Skeletal muscle satellite cell (primary cell): ENCODE measurements around the gene LY86.
A peak's percentile ranks its signal among the peaks of the same experiment; 100 is the strongest.

ENCODE experiments used
- H3K27me3 ChIP-seq: 2 replicates; pipeline ENCODE4 v1.7.0; 2013; ENCODE audit warnings: low read length; ENCODE audit not compliant: control insufficient read depth, insufficient read depth
- H3K36me3 ChIP-seq: 2 replicates; pipeline ENCODE4 v1.7.0; 2013; ENCODE audit warnings: mild to moderate bottlenecking, control low read depth, low read length; ENCODE audit not compliant: insufficient read depth
- H3K4me1 ChIP-seq: 2 replicates; pipeline ENCODE4 v1.7.0; 2013; ENCODE audit warnings: low read length; ENCODE audit not compliant: control insufficient read depth, insufficient read depth
- H3K4me2 ChIP-seq: 2 replicates; pipeline ENCODE4 v1.7.0; 2013; ENCODE audit warnings: mild to moderate bottlenecking, low read length
- H3K4me3 ChIP-seq: 2 replicates; pipeline ENCODE4 v1.7.0; 2013; ENCODE audit warnings: low read length
- H3K9ac ChIP-seq: 2 replicates; pipeline ENCODE4 v1.7.0; 2013; ENCODE audit warnings: mild to moderate bottlenecking, low read depth, low read length, moderate library complexity
- H3K9me3 ChIP-seq: replicated peaks from 2 replicates; pipeline ENCODE4 v1.7.0; 2013; ENCODE audit warnings: mild to moderate bottlenecking, control low read depth, low read length

LY86 gene

GRCh38 chr6:6680526-6680925 is 92.0 kb downstream of the LY86 start:
- Histone ChIP-seq H3K36me3 (no peaks in the 10 kb centered on the region), H3K4me3 (no peak overlapping the region), H3K27me3 (peaks cover 26% of the 10 kb centered on the region), H3K4me2 (no peak overlapping the region), H3K9ac (no peak overlapping the region), H3K9me3 (no peaks in the 10 kb centered on the region), H3K4me1 (peaks cover 4% of the 10 kb centered on the region)

GRCh38 chr6:6681075-6681849 is 92.7 kb downstream of the LY86 start:
- H3K9me3 ChIP-seq, result no peaks in the 10 kb centered on the region
- no peak overlapping the region for H3K4me2 ChIP-seq
- no peak overlapping the region for H3K4me3 ChIP-seq
- H3K4me1 ChIP-seq, result peaks cover 4% of the 10 kb centered on the region
- H3K9ac ChIP-seq, result no peak overlapping the region
- no peaks in the 10 kb centered on the region for H3K36me3 ChIP-seq
- H3K27me3 ChIP-seq, result peaks cover 28% of the 10 kb centered on the region

- no peak overlapping the region for H3K4me2 ChIP-seq
- H3K9ac ChIP-seq, result no peak overlapping the region
- peaks cover 28% of the 10 kb centered on the region for H3K27me3 ChIP-seq
- H3K4me3 ChIP-seq, result no peak overlapping the region
- peaks cover 3% of the 10 kb centered on the region for H3K4me1 ChIP-seq
- H3K36me3 ChIP-seq, result no peaks in the 10 kb centered on the region
- H3K9me3 ChIP-seq, result no peaks in the 10 kb centered on the region
Measured at GRCh38 chr6:6682225-6682624, 93.7 kb downstream of the LY86 start.

- peaks cover 28% of the 10 kb centered on the region for H3K27me3 ChIP-seq
- H3K36me3 ChIP-seq, result no peaks in the 10 kb centered on the region
- H3K4me1 ChIP-seq, result peaks cover 7% of the 10 kb centered on the region
- no peak overlapping the region for H3K4me2 ChIP-seq
- no peak overlapping the region for H3K9ac ChIP-seq
- H3K4me3 ChIP-seq, result no peak overlapping the region
- no peaks in the 10 kb centered on the region for H3K9me3 ChIP-seq
Measured at GRCh38 chr6:6683969-6684833, 95.7 kb downstream of the LY86 start.

GRCh38 chr6:6685249-6686040 is 96.9 kb downstream of the LY86 start:
- H3K9me3 ChIP-seq, result no peaks in the 10 kb centered on the region
- H3K4me3 ChIP-seq, result no peak overlapping the region
- H3K27me3 ChIP-seq, result peaks cover 28% of the 10 kb centered on the region
- no peak overlapping the region for H3K4me2 ChIP-seq
- H3K4me1 ChIP-seq, result peaks cover 7% of the 10 kb centered on the region
- no peaks in the 10 kb centered on the region for H3K36me3 ChIP-seq
- H3K9ac ChIP-seq, result no peak overlapping the region

- H3K9ac ChIP-seq, result no peak overlapping the region
- no peaks in the 10 kb centered on the region for H3K36me3 ChIP-seq
- no peaks in the 10 kb centered on the region for H3K9me3 ChIP-seq
- H3K27me3 ChIP-seq, result peaks cover 28% of the 10 kb centered on the region
- H3K4me3 ChIP-seq, result no peak overlapping the region
- H3K4me1 ChIP-seq, result peaks cover 7% of the 10 kb centered on the region
- no peak overlapping the region for H3K4me2 ChIP-seq
Measured at GRCh38 chr6:6686176-6686575, 97.7 kb downstream of the LY86 start.

GRCh38 chr6:6686748-6687601 is 98.5 kb downstream of the LY86 start:
- H3K27me3 ChIP-seq, result peaks cover 27% of the 10 kb centered on the region
- no peaks in the 10 kb centered on the region for H3K9me3 ChIP-seq
- no peak overlapping the region for H3K9ac ChIP-seq
- no peaks in the 10 kb centered on the region for H3K36me3 ChIP-seq
- H3K4me3 ChIP-seq, result peak overlapping the region; percentile 51
- H3K4me2 ChIP-seq, result peak overlapping the region; percentile 77
- H3K4me1 ChIP-seq, result peaks cover 7% of the 10 kb centered on the region

GRCh38 chr6:6688283-6688682 is 99.8 kb downstream of the LY86 start:
- Histone ChIP-seq H3K4me1 (peaks cover 7% of the 10 kb centered on the region), H3K4me3 (no peak overlapping the region), H3K4me2 (no peak overlapping the region), H3K9ac (no peak overlapping the region), H3K9me3 (no peaks in the 10 kb centered on the region), H3K36me3 (no peaks in the 10 kb centered on the region), H3K27me3 (peaks cover 21% of the 10 kb centered on the region)

GRCh38 chr6:6688951-6689350 is 100.4 kb downstream of the LY86 start:
- H3K9me3 ChIP-seq, result no peaks in the 10 kb centered on the region
- H3K9ac ChIP-seq, result no peak overlapping the region
- no peaks in the 10 kb centered on the region for H3K36me3 ChIP-seq
- H3K4me2 ChIP-seq, result no peak overlapping the region
- peaks cover 14% of the 10 kb centered on the region for H3K27me3 ChIP-seq
- H3K4me1 ChIP-seq, result peaks cover 7% of the 10 kb centered on the region
- H3K4me3 ChIP-seq, result no peak overlapping the region

- Histone ChIP-seq H3K36me3 (no peaks in the 10 kb centered on the region), H3K4me2 (no peak overlapping the region), H3K9ac (no peak overlapping the region), H3K9me3 (no peaks in the 10 kb centered on the region), H3K4me3 (no peak overlapping the region), H3K4me1 (peaks cover 7% of the 10 kb centered on the region), H3K27me3 (peaks cover 12% of the 10 kb centered on the region)
Measured at GRCh38 chr6:6689400-6690143, 101.1 kb downstream of the LY86 start.
